WI38 (cell line): ENCODE data around the gene PINK1.

ENCODE experiments used
- H3K4me3 ChIP-seq: 2 replicates; pipeline ENCODE4 v1.5.1; 2011; ENCODE audit warnings: low read depth, mild to moderate bottlenecking, control low read depth, low read length
- CTCF ChIP-seq: IDR thresholded peaks from 2 replicates; pipeline ENCODE4 v1.5.1; 2012; ENCODE audit warnings: low read depth, mild to moderate bottlenecking, control low read depth, low read length

Gene PINK1

GRCh38 chr1:20698195-20698910 is 65.1 kb downstream of the PINK1 start:
- no peak for TF ChIP-seq CTCF

GRCh38 chr1:20699558-20699957 is 66.3 kb downstream of the PINK1 start:
- no peak overlapping the region for H3K4me3 ChIP-seq
- no peak for TF ChIP-seq CTCF

More at GRCh38 chr1:20698195-20698910, 65.1 kb downstream of the PINK1 start:
- H3K4me3 ChIP-seq, result peak overlapping the region; percentile 20; the same call in 1 of the 2 replicates

GRCh38 chr1:20700636-20701215 is 67.5 kb downstream of the PINK1 start:
- H3K4me3 ChIP-seq, result no peak overlapping the region
- no peak for TF ChIP-seq CTCF
